OCI-LY7 (cell line): Measurements from ENCODE around the gene CHML.

Source experiments
- CTCF ChIP-seq: fragments of 200-600 bp; sonication (generic); conservative IDR thresholded peaks from 2 replicates; pipeline ENCODE4 v1.5.1; 2014; ENCODE audit warnings: mild to moderate bottlenecking, antibody characterized with exemption, low read length, moderate library complexity, mixed read lengths
- EZH2phosphoT487 ChIP-seq: fragments of 200-600 bp; sonication (generic); IDR thresholded peaks from 2 replicates; pipeline ENCODE4 v1.6.1; 2018; ENCODE audit warnings: low read depth, borderline replicate concordance, mild to moderate bottlenecking, mixed run types, antibody characterized with exemption, low read length, moderate library complexity, mixed read lengths

GRCh38 chr1:241631674-241632073 is 8.5 kb downstream of the CHML start:
- no peak for TF ChIP-seq EZH2phosphoT487
- TF ChIP-seq CTCF: no peak
